ENCODE measurements around the gene TRPT1. TPM values are rescaled to one million over a fixed set of nuclear protein-coding genes. Genes with fewer than 3 reads are reported as not detected.

TRPT1 gene
- total and polyA plus RNA-seq, 9 of the 15 experiments (the other 6 are each of a cell fraction or from before 2014, with no cell fraction given): 4.6 to 41.7 (median 23.1) TPM

DNA sequence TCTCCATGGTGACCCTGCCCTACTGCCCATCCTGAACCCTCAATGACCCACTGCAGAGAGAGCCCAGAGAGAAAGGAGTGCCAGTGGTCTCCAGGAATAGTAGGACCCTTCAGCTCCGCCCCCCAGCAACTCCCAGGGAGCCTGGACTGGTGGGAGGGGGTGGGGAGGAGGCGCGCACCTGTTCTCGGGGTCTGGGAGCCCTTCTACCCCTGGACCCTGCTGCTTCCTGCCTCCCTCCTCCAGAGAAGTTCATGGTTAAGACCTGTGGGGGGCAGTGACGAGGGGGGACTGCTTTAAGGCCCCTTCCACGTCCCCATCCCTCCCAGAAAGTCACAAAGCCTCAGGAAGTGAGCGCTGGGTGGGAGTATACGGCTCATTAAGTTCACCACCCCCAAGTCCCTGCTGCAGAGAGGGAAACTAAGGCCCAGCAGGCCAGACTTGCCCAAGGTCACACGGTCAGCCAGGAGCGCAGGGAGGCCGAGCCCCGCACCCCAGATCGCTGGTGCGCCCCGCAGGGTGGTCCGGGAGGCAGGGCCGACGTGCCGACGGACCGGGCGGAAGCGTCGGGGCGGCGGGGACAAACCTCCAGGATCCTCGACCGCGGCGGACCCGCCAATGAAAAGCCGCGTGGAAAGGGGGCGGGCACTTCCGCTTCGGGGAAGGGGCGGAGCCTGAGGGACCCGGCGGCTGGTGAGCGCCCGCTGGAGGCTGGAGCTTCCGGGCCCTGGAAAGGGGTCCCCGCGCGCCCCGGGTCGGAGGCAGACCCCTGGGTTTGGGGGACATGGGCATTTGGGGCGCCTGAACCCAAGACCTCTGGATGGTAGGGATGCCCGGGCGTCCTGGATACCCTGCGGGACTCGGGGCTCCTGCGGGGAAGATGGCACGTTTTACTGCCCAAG is at the start of gene TRPT1, which contains the start of gene NUDT22 (continued):
- TF ChIP-seq HDAC2 (IDR thresholded peaks at IDR 0.05) (0 out of 2 replicates have a peak, but pooled peaks have one; percentile 48), RBFOX2 (IDR thresholded peaks at IDR 0.05; ENCODE audit: low read depth, low read length) (peak; percentile 86), LARP7 (IDR thresholded peaks at IDR 0.05) (0 out of 2 replicates have a peak, but pooled peaks have one; percentile 35), GABPA (tag; conservative IDR thresholded peaks at IDR 0.05; ENCODE audit: low read depth) (peak; percentile 92), ASH1L (IDR thresholded peaks at IDR 0.05; ENCODE audit: borderline replicate concordance, low read depth, partially characterized antibody) (no peak), JUND (IDR thresholded peaks at IDR 0.05; ENCODE audit: borderline replicate concordance, low read depth, low read length) (no peak), JUND (tag; IDR thresholded peaks at IDR 0.05; ENCODE audit: borderline replicate concordance, low read depth, low read length) (no peak), ESRRA (IDR thresholded peaks at IDR 0.05; ENCODE audit: borderline replicate concordance, low read depth) (peak; percentile 52; the same call in 1 of the 2 replicates), MNT (conservative IDR thresholded peaks at IDR 0.05) (peak; percentile 72 to 81), CREB3L1 (IDR thresholded peaks at IDR 0.05; ENCODE audit: borderline replicate concordance, low read depth) (peak; percentile 65; the same call in 1 of the 2 replicates), TBP (optimal IDR thresholded peaks at IDR 0.05; ENCODE audit: low read depth, low read length) (peak; percentile 50), SUPT5H (IDR thresholded peaks at IDR 0.05) (peak; percentile 80), POLR2A (conservative IDR thresholded peaks at IDR 0.05) (peak; percentile 81), FOXP1 (CRISPR knock-in tag; IDR thresholded peaks at IDR 0.05) (peak; percentile 68; the same call in 1 of the 2 replicates), KAT7 (CRISPR knock-in tag; IDR thresholded peaks at IDR 0.05; ENCODE audit: borderline replicate concordance) (peak; percentile 90), ZNF79 (CRISPR knock-in tag; IDR thresholded peaks at IDR 0.05; ENCODE audit: low read depth) (no peak)
- TF ChIP-seq, protein P1, sequence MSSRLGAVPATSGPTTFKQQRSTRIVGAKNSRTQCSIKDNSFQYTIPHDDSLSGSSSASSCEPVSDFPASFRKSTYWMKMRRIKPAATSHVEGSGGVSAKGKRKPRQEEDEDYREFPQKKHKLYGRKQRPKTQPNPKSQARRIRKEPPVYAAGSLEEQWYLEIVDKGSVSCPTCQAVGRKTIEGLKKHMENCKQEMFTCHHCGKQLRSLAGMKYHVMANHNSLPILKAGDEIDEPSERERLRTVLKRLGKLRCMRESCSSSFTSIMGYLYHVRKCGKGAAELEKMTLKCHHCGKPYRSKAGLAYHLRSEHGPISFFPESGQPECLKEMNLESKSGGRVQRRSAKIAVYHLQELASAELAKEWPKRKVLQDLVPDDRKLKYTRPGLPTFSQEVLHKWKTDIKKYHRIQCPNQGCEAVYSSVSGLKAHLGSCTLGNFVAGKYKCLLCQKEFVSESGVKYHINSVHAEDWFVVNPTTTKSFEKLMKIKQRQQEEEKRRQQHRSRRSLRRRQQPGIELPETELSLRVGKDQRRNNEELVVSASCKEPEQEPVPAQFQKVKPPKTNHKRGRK (tag; IDR thresholded peaks at IDR 0.05): no peak
- TF ChIP-seq, protein P2, sequence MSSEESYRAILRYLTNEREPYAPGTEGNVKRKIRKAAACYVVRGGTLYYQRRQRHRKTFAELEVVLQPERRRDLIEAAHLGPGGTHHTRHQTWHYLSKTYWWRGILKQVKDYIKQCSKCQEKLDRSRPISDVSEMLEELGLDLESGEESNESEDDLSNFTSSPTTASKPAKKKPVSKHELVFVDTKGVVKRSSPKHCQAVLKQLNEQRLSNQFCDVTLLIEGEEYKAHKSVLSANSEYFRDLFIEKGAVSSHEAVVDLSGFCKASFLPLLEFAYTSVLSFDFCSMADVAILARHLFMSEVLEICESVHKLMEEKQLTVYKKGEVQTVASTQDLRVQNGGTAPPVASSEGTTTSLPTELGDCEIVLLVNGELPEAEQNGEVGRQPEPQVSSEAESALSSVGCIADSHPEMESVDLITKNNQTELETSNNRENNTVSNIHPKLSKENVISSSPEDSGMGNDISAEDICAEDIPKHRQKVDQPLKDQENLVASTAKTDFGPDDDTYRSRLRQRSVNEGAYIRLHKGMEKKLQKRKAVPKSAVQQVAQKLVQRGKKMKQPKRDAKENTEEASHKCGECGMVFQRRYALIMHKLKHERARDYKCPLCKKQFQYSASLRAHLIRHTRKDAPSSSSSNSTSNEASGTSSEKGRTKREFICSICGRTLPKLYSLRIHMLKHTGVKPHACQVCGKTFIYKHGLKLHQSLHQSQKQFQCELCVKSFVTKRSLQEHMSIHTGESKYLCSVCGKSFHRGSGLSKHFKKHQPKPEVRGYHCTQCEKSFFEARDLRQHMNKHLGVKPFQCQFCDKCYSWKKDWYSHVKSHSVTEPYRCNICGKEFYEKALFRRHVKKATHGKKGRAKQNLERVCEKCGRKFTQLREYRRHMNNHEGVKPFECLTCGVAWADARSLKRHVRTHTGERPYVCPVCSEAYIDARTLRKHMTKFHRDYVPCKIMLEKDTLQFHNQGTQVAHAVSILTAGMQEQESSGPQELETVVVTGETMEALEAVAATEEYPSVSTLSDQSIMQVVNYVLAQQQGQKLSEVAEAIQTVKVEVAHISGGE (CRISPR knock-in tag; IDR thresholded peaks at IDR 0.05): peak; percentile 86 to 97 (median 94); a peak in 5 of 6 replicates
